Keratinocyte (primary cell): ENCODE data around the gene IFI30. TPM values are rescaled to one million over a fixed set of nuclear protein-coding genes. Genes with fewer than 3 reads are reported as not detected.

ENCODE experiments used
- DNase-seq: peaks from one replicate; pipeline ENCODE4 v3.0.0-alpha.2; 2011; ENCODE audit warnings: low read depth, missing footprints, low spot score
- FAIRE-seq: peaks from 2 replicates; lab custom pipeline; 2011; peaks lifted over from hg19 to GRCh38; lab: Jason Lieb, UNC
- H2AFZ ChIP-seq: 2 replicates; pipeline ENCODE4 v1.6.0; 2012; ENCODE audit warnings: low read length, control low read depth, inconsistent platforms; ENCODE audit not compliant: control insufficient read depth
- H3K27ac ChIP-seq: 2 replicates; pipeline ENCODE4 v1.5.1; 2011; ENCODE audit warnings: low read length; ENCODE audit not compliant: control insufficient read depth, insufficient read depth
- H3K27me3 ChIP-seq: 3 replicates; pipeline ENCODE4 v1.6.0; 2011; ENCODE audit warnings: low read length; ENCODE audit not compliant: control insufficient read depth, insufficient read depth; ENCODE audit errors: extremely low read depth
- H3K36me3 ChIP-seq, 2 experiments: 2 replicates in 1 of 2; 3 replicates in 1 of 2; pipeline ENCODE4 v1.5.1; 2011; ENCODE audit warnings: low read length in 2 of 2, mild to moderate bottlenecking in 1 of 2; ENCODE audit not compliant: control insufficient read depth in 2 of 2, insufficient read depth in 2 of 2; ENCODE audit errors: extremely low read depth in 1 of 2
- H3K4me1 ChIP-seq: 3 replicates; pipeline ENCODE4 v1.5.1; 2011; ENCODE audit warnings: low read length; ENCODE audit not compliant: control insufficient read depth, insufficient read depth; ENCODE audit errors: extremely low read depth
- H3K4me2 ChIP-seq: 3 replicates; pipeline ENCODE4 v1.6.0; 2011; ENCODE audit warnings: low read depth, low read length; ENCODE audit not compliant: control insufficient read depth, insufficient read depth; ENCODE audit errors: extremely low read depth
- H3K4me3 ChIP-seq, 3 experiments: fragments of 200-600 bp in 1 of 3; sonication (generic) in 1 of 3; 2 replicates in 2 of 3; 3 replicates in 1 of 3; pipeline ENCODE4 v1.5.1; 2011 to 2016; ENCODE audit warnings: low read length in 3 of 3, mild to moderate bottlenecking in 3 of 3, control low read depth in 2 of 3, inconsistent platforms in 1 of 3, low read depth in 1 of 3, mixed read lengths in 1 of 3, mixed run types in 1 of 3, moderate library complexity in 1 of 3; ENCODE audit not compliant: control insufficient read depth in 2 of 3, insufficient read depth in 2 of 3; ENCODE audit errors: extremely low read depth in 1 of 3
- H3K79me2 ChIP-seq: 2 replicates; pipeline ENCODE4 v1.6.0; 2012; ENCODE audit warnings: low read length; ENCODE audit not compliant: control insufficient read depth, insufficient read depth
- H3K9ac ChIP-seq: 3 replicates; pipeline ENCODE4 v1.6.0; 2011; ENCODE audit warnings: low read length; ENCODE audit not compliant: control insufficient read depth, insufficient read depth; ENCODE audit errors: extremely low read depth
- H3K9me1 ChIP-seq: 3 replicates; pipeline ENCODE4 v1.6.0; 2011; ENCODE audit warnings: low read length; ENCODE audit not compliant: control insufficient read depth, insufficient read depth; ENCODE audit errors: extremely low read depth
- H3K9me3 ChIP-seq: 2 replicates; pipeline ENCODE4 v1.5.1; 2012; ENCODE audit warnings: low read depth, low read length; ENCODE audit not compliant: control insufficient read depth
- H4K20me1 ChIP-seq: 3 replicates; pipeline ENCODE4 v1.6.0; 2011; ENCODE audit warnings: low read length; ENCODE audit not compliant: control insufficient read depth, insufficient read depth; ENCODE audit errors: extremely low read depth
- CTCF ChIP-seq, 3 experiments: IDR thresholded peaks in 1 of 3; conservative IDR thresholded peaks in 1 of 3; optimal IDR thresholded peaks in 1 of 3; 2 replicates in 2 of 3; 3 replicates in 1 of 3; pipeline versions ENCODE3 to v1.5.1; 2011; ENCODE audit warnings: low read length in 3 of 3, mild to moderate bottlenecking in 3 of 3, moderate library complexity in 2 of 3, control low read depth in 1 of 3, inconsistent platforms in 1 of 3; ENCODE audit not compliant: insufficient read depth in 2 of 3; ENCODE audit errors: extremely low read depth in 1 of 3
- EZH2 ChIP-seq: IDR thresholded peaks from one replicate; pipeline ENCODE4 v1.6.1; 2012; ENCODE audit warnings: inconsistent platforms, mild to moderate bottlenecking, low read length, moderate library complexity
- dilution Hi-C: fragments of 300-500 bp; cut with MboI; formaldehyde crosslinking; loops from one replicate; pipeline ENCODE4 v1.7.0; 2020; ENCODE audit warnings: low sequenced_read_pairs; ENCODE audit not compliant: extremely low pct_ligation_motif_present
- polyA plus RNA-seq, 5 experiments: library from polyadenylated mRNA; depleted of rRNA in 3 of 5; stranded (reverse) in 3 of 5; stranded (forward) in 1 of 5; unstranded in 1 of 5; fragments of >200 nt; gene quantifications; 1 replicate in 1 of 5; 2 replicates in 3 of 5; 3 replicates in 1 of 5; pipeline versions ENCODE4 v1.2.1 to v1.2.3, GENCODE V29; 2011 to 2012; ENCODE audit warnings: missing spikeins in 2 of 5, low read depth in 1 of 5, low replicate concordance in 1 of 5

Gene IFI30
- polyA plus RNA-seq, 1 donor (not counting 4 experiments of a cell fraction or from before 2014, with no cell fraction given), result 31.3 TPM

- no peaks in the 10 kb centered on the region for H3K79me2 ChIP-seq
- no peak overlapping the region for H2AFZ ChIP-seq
- H3K27ac ChIP-seq, result no peak overlapping the region
- TF ChIP-seq EZH2, result no peak
- TF ChIP-seq CTCF (optimal IDR thresholded peaks at IDR 0.05 in 1 of 3, IDR thresholded peaks at IDR 0.05 in 1 of 3, conservative IDR thresholded peaks at IDR 0.05 in 1 of 3; ENCODE audit: extremely low read depth in 1 of 3, insufficient read depth in 2 of 3, low read length in 3 of 3), result no peak
- peaks cover 0 to 6% of the 10 kb centered on the region in 2 experiments for H3K36me3 ChIP-seq
- no peak overlapping the region for H3K4me3 ChIP-seq
- H3K27me3 ChIP-seq, result no peaks in the 10 kb centered on the region
- H3K4me2 ChIP-seq, result no peak overlapping the region
- dilution Hi-C loops, result no loop called here
- no peaks in the 10 kb centered on the region for H3K9me3 ChIP-seq
- no peaks in the 10 kb centered on the region for H3K9me1 ChIP-seq
- no peaks in the 10 kb centered on the region for H4K20me1 ChIP-seq
- H3K9ac ChIP-seq, result no peak overlapping the region
- FAIRE-seq (no peak), DNase-seq (no peak)
- H3K4me1 ChIP-seq, result no peaks in the 10 kb centered on the region
Observed at GRCh38 chr19:18128805-18129204, 44.8 kb upstream of the IFI30 start.

GRCh38 chr19:18130523-18131242 lies 42.9 kb upstream of the IFI30 start:
- no peak for FAIRE-seq

More at GRCh38 chr19:18130523-18131242, 42.9 kb upstream of the IFI30 start:
- DNase-seq, result no peak
- Histone ChIP-seq H2AFZ (no peak overlapping the region), H3K9me1 (no peaks in the 10 kb centered on the region), H3K79me2 (no peaks in the 10 kb centered on the region), H3K9ac (no peak overlapping the region), H4K20me1 (no peaks in the 10 kb centered on the region), H3K4me1 (no peaks in the 10 kb centered on the region), H3K4me3 (no peak overlapping the region), H3K4me2 (no peak overlapping the region), H3K27me3 (no peaks in the 10 kb centered on the region), H3K36me3 (peaks cover 0 to 12% of the 10 kb centered on the region in 2 experiments), H3K9me3 (no peaks in the 10 kb centered on the region), H3K27ac (no peak overlapping the region)
- TF ChIP-seq EZH2 (no peak), CTCF (optimal IDR thresholded peaks at IDR 0.05 in 1 of 3, IDR thresholded peaks at IDR 0.05 in 1 of 3, conservative IDR thresholded peaks at IDR 0.05 in 1 of 3; ENCODE audit: extremely low read depth in 1 of 3, insufficient read depth in 2 of 3, low read length in 3 of 3) (no peak)
- dilution Hi-C loops, result no loop called here
